Activated CD8-positive, alpha-beta memory T cell treated with anti-CD3 and anti-CD28 coated beads, Interleukin-2, amount 50 U/mL, for 1 hour (primary cell): Measurements from ENCODE around the gene TERT.
"Not testable (repeated sequence)": the region's sequence is repeated elsewhere in the genome, so short reads cannot be mapped to it uniquely, and the experiment has no call there.

Experiments
- DNase-seq: peaks from one replicate; pipeline ENCODE4 v3.0.0-alpha.2; 2020; ENCODE audit errors: extremely low read depth

The TERT gene

GRCh38 chr5:1278656-1279442, 16.0 kb downstream of the TERT start:
- DNase-seq, result no peak

DNA sequence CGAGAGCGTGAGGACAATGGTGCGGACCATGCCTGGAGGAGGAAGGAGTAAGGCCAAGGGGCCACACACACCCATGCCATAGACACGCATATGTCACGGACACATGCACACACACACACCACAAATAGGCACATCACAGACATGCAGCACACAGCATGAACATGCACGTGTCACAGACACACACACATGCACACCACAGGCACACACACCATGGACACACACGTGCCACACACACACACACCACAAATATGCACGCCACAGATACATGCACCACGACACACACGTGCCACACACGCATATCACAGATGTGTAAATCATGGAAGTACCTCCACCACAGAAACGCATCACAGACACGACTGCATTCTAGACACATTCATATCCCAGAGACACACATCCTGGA, 16.7 kb downstream of the TERT start:
- DNase-seq, result no peak

- no peak for DNase-seq
Observed at GRCh38 chr5:1277781-1278180, 17.1 kb downstream of the TERT start.

DNA sequence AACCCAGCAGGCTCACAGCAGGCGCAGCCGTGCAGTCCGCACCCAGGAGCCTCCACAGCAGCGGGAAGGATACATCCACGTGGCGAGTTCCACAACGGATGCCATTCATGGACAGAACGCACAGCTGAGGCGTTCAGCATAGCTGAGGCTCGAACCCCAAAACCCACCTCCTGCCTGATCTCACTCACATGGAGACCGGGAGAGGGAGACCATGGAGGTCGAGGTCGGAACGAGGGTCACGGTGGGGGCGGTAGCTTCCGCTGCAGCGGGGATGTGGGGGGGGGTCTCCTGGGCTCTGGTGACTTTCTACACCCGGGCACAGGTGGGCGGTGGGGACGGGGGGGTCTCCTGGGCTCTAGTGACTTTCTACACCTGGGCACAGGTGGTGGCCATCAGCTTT, 17.5 kb downstream of the TERT start:
- no peak for DNase-seq

GRCh38 chr5:1276930-1277329, 17.9 kb downstream of the TERT start:
- no peak for DNase-seq

- not testable (repeated sequence) for DNase-seq
Observed at GRCh38 chr5:1275397-1276391, 19.2 kb downstream of the TERT start.

DNA sequence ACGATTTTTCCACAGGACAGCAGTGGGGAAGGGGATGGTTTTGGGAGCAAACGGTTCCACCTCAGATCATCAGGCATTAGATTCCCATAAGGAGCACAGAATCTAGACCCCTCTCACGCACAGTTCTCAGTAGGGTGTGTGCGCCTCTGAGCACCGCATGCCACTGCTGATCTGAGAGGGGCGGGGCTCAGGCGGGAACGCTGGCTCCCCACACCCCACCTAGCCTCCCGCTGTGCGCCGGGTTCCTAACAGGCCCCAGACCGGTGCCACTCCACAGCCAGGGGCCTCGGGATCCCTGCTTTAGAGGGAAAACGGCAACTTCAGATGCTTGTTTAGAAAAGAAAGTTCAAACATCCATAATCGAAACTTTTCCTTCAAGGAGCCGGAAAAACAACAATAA, 20.4 kb downstream of the TERT start:
- no peak for DNase-seq

- DNase-seq, result no peak
Observed at GRCh38 chr5:1273745-1274144, 21.1 kb downstream of the TERT start.

GRCh38 chr5:1272201-1272600, 22.7 kb downstream of the TERT start:
- no peak for DNase-seq

DNA sequence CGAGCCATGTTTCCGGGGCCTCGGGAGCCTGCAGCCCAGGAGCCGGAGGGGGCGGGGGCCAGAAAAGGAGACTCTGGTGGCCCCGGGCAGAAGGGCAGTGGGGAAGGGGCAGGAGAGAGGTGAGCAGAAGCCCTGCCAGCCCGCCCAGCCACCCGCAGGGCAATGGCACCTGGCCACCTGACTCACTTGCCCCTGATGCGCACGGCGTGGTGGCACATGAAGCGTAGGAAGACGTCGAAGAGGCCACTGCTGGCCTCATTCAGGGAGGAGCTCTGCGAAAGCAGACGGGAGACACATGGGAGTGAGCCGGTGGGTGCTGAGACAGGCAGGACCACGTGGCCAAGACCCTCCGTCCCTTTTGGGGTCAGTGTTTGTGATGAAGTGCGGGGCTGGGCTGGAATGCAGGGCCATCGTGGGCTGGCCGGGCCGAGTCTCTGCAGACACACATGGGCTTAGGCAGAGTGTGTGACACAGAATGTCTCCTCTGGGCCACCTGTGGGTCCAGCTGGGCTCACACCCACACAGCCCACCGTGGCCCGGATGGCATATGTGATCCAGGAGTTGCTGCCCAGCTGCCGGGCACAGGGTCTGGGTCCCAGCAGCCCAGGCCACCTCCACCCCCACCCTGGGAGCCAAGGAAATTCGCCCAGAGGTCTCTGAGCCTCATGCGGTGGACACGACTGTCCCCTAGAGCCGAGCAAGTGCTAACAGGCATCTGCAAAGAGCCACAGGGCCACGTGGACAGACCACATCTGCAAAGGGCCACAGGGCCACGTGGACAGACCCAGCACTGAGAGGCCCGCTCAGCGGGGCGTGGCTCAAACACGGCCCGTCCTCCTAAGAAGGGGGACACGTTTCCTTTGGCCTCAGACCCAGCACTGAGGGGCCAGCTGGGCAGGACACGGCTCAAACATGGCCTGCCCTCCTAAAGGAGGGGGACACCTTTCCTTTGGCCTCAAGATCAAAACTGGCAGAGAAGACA, 23.6 kb downstream of the TERT start:
- no peak for DNase-seq

DNA sequence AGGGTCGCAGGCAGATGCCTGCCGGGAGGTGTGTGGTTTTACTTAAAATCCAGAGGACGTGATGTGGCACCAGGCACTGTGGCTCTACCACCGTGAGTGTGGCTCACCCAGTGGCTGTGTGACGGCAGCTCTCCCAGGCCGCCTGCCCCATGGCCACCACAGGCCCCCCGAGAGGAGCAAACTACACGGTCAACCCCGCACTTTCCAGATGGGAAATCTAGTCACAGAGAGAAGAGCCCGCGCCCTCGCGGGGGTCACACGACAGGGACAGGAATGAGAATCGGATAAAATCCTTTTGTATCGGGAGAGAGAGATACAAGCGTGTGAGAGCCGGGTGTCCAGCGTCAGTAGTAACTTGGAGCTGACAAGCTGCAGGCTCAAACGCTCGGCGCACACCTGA, 24.4 kb downstream of the TERT start:
- DNase-seq, result no peak

DNA sequence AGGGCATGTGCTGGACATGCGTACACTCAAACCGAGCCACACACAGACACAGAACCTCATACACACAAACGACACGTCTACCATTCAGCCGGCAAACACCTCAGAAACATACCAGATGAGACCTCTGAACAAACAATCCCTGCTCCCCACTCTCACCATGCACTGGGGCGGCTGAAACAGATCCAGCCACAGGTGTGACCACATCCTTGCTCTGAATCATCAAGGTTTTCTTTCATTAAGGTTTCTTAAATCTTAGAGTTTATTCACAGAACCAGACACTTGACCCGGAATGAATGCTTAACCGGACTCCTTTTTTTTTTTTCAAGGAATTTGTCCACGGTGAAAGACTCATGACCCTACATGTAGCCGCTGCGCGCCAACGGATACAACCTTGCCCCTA, 26.2 kb downstream of the TERT start:
- peak; percentile 4 for DNase-seq

DNA sequence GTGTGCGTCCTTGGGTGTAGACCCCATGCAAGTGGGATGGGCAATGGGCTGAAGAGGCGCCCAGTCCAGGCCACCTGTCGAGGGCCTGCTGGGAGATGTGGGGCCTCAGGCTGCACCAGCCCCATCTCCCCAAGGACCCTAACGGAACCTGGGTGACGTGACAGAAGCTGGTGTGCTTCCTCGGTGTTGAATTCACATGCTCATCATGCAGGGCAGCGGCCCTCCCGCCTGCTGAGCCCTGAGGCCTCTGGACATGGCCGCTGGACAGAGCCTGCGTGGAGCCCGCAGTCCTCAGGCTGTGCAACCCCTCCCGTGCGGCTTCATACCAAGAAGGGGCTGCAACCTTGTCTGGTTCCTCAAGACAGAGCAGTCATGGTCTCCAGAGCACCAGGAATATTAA, 26.8 kb downstream of the TERT start:
- no peak for DNase-seq

DNA sequence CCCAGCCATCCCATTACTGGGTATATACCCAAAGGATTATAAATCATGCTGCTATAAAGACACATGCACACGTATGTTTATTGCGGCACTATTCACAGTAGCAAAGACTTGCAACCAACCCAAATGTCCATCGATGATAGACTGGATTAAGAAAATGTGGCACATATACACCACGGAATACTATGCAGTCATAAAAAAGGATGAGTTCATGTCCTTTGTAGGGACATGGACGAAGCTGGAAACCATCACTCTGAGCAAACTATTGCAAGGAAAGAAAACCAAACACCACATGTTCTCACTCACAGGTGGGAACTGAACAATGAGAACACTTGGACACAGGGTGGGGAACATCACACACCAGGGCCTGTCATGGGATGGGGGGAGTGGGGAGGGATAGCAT, 27.4 kb downstream of the TERT start:
- DNase-seq, result not testable (repeated sequence)

DNA sequence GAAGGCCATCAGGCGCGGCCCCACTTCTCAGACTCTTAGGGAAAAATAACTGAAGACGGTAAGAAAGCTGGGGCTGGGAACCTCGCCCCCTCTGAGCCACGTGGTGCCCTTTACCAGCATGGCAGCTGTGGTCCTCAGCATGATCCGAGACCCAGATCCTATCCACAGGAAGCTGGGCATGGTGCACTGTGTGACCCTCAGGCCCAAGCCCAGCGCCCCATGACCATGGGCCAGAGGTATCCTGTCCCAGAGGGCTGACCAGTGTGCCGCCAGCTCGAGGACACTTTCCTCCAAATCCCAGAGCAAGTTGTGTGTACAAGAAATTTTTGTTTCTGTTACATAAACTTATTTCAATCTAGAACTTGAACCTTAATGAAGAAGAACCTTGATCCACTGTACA, 28.1 kb downstream of the TERT start:
- no peak for DNase-seq

DNA sequence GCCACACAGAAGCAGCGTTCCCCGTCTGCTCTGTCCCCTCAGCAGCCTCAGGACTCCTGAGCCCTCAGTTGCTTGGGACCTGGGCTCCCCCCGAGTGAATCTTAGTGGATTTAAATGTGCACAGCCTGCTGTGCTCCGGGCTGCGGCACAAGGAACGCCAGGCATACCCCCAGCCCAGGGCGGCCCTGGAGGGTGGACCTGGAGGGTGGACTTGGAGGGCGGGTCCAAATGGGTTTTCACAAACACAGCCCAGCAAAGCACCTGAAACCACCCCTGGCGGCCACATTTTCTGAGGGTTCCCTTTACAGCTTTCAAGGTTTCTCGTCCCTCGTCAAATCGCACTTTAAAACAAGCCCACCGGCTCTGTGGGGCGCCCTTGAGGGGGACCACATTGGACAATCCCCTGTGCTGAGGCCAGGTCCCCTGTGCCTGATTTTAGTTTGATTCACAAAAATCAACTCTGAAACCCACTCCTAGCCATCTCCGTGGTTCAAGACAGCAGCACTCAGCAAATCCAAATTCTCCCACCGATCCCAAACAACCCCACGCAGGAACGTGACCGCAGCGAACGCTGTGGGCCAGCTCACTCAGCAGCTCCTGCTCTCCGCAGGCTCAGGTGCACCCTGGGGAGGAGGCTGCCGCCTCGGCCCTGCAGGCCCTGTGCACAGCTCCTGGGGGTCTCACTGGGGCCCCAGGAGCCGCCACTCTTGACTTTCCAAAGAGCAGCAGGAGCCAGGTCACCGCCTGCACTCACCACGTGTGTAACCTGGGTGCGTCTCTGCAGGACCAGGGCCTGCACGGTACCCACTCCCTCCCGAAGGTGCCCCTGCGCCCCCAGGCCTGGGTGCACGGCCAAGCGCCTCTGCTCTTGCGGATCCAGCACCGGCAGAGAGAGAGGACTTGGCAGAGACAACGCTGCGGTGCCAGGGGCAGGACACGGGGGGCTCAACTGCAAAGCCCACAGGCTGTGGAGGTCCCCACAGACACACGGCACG, 29.1 kb downstream of the TERT start:
- no peak for DNase-seq

DNA sequence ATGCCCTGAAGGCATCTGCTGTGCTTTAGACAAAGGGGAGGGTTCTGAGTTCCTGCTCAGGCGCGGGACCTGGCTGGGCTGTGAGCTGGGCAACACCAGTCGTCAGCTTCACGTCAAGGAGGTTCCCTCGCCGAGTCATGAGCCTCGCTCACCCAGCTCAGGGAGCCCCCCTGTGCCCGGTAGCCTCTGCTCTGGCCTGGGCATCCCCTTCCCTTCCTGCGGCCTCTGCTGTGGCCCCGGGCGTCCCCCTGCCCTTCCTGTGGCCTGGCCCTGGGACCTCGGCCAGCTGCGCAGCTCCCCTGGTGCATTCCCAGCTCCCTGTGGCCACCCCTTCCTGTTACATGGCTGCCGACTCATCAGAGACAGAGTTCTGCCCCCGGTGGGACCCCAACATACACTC, 29.8 kb downstream of the TERT start:
- DNase-seq, result no peak

DNA sequence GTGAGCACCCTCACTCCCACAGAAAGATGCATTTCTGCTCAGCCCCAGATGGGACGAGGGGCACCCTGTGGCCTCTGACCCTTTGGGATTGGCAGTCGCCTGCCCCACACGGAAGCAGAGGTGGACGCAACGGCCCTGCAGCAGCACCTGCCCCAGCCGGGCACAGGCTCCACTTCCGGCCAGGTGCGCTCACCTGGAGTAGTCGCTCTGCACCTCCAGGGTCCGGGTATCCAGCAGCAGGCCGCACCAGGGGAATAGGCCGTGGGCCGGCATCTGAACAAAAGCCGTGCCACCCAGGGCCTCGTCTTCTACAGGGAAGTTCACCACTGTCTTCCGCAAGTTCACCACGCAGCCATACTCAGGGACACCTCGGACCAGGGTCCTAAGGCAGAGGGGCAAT, 30.7 kb downstream of the TERT start:
- no peak for DNase-seq

DNA sequence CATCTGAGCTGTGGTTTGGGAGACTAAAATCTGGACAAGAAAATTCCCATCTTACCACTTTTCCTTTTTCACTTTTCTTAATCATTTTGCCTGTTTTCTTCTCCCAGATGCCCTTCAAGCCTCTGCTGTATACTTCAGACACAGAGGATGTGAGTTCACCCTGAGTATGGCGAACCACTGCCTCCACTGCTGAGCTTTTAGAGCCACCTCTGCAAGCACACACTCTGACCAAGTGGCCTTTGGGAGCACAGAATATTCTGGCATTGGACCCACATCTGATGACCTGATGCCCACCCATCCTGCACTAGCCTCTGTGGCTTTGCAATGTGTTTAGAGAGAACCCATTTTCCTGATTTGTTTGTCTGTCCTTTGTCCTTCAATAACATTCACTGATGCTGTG, 32.5 kb downstream of the TERT start:
- no peak for DNase-seq

DNA sequence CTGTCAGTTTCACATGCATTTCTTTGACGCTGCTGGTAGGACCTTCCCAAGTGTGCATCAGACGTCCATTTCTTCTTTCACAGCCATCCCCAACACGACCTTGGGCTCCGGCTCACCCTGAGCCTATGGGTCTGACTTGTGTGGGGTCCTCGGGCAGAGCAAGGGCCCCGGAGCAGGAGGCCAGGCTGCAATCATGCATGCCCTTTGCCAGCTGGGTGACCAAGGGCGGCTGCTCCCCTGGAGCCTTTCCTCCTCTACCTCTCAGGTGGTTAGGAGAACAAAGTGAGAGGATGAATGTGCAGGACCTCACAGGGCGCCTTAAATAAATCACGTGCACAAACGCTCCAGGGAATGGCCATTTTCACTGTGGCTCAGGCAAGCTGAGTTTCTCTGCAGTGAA, 33.2 kb downstream of the TERT start:
- DNase-seq, result no peak
